HG03469 (cell line): ENCODE measurements around the gene HNRNPM.

ENCODE experiments used
- ATAC-seq: cut with Tn5 transposase; IDR thresholded peaks from one replicate; pipeline ENCODE4 v1.9.1; 2021; ENCODE audit warnings: mild to moderate bottlenecking, moderate library complexity, moderate number of reproducible peaks; ENCODE audit not compliant: unreplicated experiment

Gene HNRNPM

GRCh38 chr19:8536282-8536681, 91.5 kb downstream of the HNRNPM start:
- ATAC-seq, result no peak

GRCh38 chr19:8537099-8537498, 92.3 kb downstream of the HNRNPM start:
- ATAC-seq, result no peak
